GM08714 (cell line): ENCODE data around the gene PDE10A.

Experiments used
- H3K4me3 ChIP-seq: fragments of 200-500 bp; sonication (Bioruptor generic); 2 replicates; pipeline ENCODE4 v1.5.1; 2014; ENCODE audit warnings: mild to moderate bottlenecking, low read length, inconsistent platforms
- ZNF274 ChIP-seq: IDR thresholded peaks from 2 replicates; pipeline ENCODE4 v1.6.1; 2012; ENCODE audit warnings: mild to moderate bottlenecking, low read depth, low read length

PDE10A gene

GRCh38 chr6:165689699-165690098 is 26.7 kb upstream of the PDE10A start:
- H3K4me3 ChIP-seq, result no peak overlapping the region
- TF ChIP-seq ZNF274, result no peak

- no peak overlapping the region for H3K4me3 ChIP-seq
- TF ChIP-seq ZNF274, result no peak
These were observed 23.7 kb upstream of the PDE10A start for GRCh38 chr6:165686596-165687365.

- no peak overlapping the region for H3K4me3 ChIP-seq
- no peak for TF ChIP-seq ZNF274
These were observed 22.3 kb upstream of the PDE10A start for GRCh38 chr6:165685302-165685701.

- TF ChIP-seq ZNF274, result no peak
These were observed 21.3 kb upstream of the PDE10A start for GRCh38 chr6:165684333-165684732.

GRCh38 chr6:165680975-165681374 is 17.9 kb upstream of the PDE10A start:
- TF ChIP-seq ZNF274, result no peak
- H3K4me3 ChIP-seq, result no peak overlapping the region

More at GRCh38 chr6:165684333-165684732, 21.3 kb upstream of the PDE10A start:
- no peak overlapping the region for H3K4me3 ChIP-seq

GRCh38 chr6:165679326-165679725 is 16.3 kb upstream of the PDE10A start:
- TF ChIP-seq ZNF274, result no peak
- H3K4me3 ChIP-seq, result no peak overlapping the region

GRCh38 chr6:165678904-165679303 is 15.9 kb upstream of the PDE10A start:
- TF ChIP-seq ZNF274, result no peak
- H3K4me3 ChIP-seq, result no peak overlapping the region

GRCh38 chr6:165678429-165678828 is 15.4 kb upstream of the PDE10A start:
- no peak overlapping the region for H3K4me3 ChIP-seq
- no peak for TF ChIP-seq ZNF274

- H3K4me3 ChIP-seq, result no peak overlapping the region
- TF ChIP-seq ZNF274, result no peak
These were observed 14.1 kb upstream of the PDE10A start for GRCh38 chr6:165677091-165677490.

- no peak overlapping the region for H3K4me3 ChIP-seq
- no peak for TF ChIP-seq ZNF274
These were observed 13.5 kb upstream of the PDE10A start for GRCh38 chr6:165676435-165677068.

- H3K4me3 ChIP-seq, result no peak overlapping the region
- no peak for TF ChIP-seq ZNF274
These were observed 12.1 kb upstream of the PDE10A start for GRCh38 chr6:165675120-165675519.

- no peak for TF ChIP-seq ZNF274
- no peak overlapping the region for H3K4me3 ChIP-seq
These were observed 11.4 kb upstream of the PDE10A start for GRCh38 chr6:165674155-165675029.

GRCh38 chr6:165671222-165671768 is 8.3 kb upstream of the PDE10A start:
- TF ChIP-seq ZNF274, result no peak
- H3K4me3 ChIP-seq, result no peak overlapping the region

GRCh38 chr6:165668951-165669350 is 5.9 kb upstream of the PDE10A start:
- no peak for TF ChIP-seq ZNF274
- no peak overlapping the region for H3K4me3 ChIP-seq

GRCh38 chr6:165665384-165665672 is 2.3 kb upstream of the PDE10A start:
- no peak for TF ChIP-seq ZNF274
- no peak overlapping the region for H3K4me3 ChIP-seq
